Activated T-helper 17 cell treated with anti-CD3 and anti-CD28 coated beads, Interleukin-2, amount 50 U/mL, for 72 hours (primary cell): ENCODE measurements around the gene FOXM1. TPM values are rescaled to one million over a fixed set of nuclear protein-coding genes. Genes with fewer than 3 reads are reported as not detected.
A peak's percentile ranks its signal among the peaks of the same experiment; 100 is the strongest.

ENCODE experiments used
- ATAC-seq: fragments of 150-1000 bp; cut with Tn5 transposase; replicated peaks from 2 replicates; pipeline ENCODE4 v1.10.0; 2021; ENCODE audit warnings: mild to moderate bottlenecking, moderate library complexity
- H3K27ac Mint-ChIP-seq: one replicate; pipeline ENCODE4 v1.8.0; 2022; ENCODE audit warnings: mixed read lengths
- H3K27me3 Mint-ChIP-seq: one replicate; pipeline ENCODE4 v1.8.0; 2022; ENCODE audit warnings: mixed read lengths
- H3K36me3 Mint-ChIP-seq: one replicate; pipeline ENCODE4 v1.8.0; 2022; ENCODE audit warnings: low read depth, mild to moderate bottlenecking, mixed read lengths
- H3K4me1 Mint-ChIP-seq: one replicate; pipeline ENCODE4 v1.8.0; 2022; ENCODE audit warnings: mixed read lengths
- H3K4me3 Mint-ChIP-seq: one replicate; pipeline ENCODE4 v1.8.0; 2022; ENCODE audit warnings: mild to moderate bottlenecking, mixed read lengths
- H3K9me3 Mint-ChIP-seq: one replicate; pipeline ENCODE4 v1.8.0; 2022; ENCODE audit warnings: mixed read lengths
- total RNA-seq, 2 donors: library from RNA; stranded (reverse); gene quantifications; one replicate each; pipeline ENCODE4 v1.2.3, GENCODE V29; 2022

FOXM1 gene
- total RNA-seq, 2 donors from 2014 or later: 73.8 to 134 TPM

DNA sequence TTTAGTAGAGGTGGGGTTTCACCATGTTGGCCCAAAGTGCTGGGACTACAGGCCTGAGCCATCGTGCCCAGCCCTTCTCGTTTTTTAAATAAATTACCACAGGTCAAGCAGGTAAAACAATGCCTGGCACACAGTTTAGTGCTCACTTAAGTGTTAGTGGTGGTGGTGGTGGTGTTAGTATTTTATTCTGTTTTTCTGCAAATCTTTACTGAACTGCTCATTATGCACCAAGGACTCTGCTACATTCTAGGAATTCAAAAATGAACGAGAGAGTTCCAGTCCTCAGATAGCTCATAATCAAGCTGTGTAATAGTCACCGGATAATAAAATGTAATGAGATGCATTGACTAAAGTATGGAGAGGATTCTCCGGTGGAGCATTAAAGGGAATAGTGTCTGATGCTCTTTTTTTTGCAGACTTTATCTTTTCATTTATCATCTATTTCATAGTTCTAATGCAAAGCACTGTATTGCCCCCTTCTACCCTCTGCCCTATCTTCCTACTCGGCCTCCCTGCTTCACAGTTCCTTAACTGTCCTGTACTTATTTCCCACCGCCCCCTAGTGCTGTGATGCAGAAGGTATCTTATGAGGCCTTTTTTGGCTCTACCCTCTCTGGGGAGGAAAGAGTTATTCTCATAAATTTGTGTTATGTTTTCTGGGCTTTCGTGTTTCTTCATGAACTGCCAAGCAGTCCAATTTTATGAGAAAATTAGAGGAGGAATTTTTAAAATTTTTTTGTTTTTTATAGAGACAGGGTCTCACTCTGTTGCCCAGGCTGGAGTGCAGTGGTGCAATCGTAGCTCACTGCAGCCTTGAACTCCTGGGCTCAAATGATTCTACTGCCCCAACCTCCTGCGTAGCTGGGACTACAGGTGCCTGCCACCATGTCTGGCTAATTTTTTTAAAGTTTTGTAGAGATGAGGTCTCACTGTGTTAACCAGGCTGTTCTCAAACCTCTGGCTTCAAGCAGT is 63.5 kb downstream of the FOXM1 start:
- ATAC-seq: peak; percentile 30
- H3K4me3 Mint-ChIP-seq: peak overlapping the region; percentile 99

GRCh38 chr12:2812290-2813213 is 64.4 kb downstream of the FOXM1 start, which contains the start of gene ITFG2:
TSS of gene ITFG2 (plus strand) at chr12:2812668. CDS start at chr12:2812761, 93 bp downstream.
- Mint-ChIP-seq H3K27ac (peak within 1 kb of the TSS; percentile 100), H3K27me3 (no peaks in the 10 kb centered on the region), H3K4me3 (peak within 1 kb of the TSS; percentile 99), H3K36me3 (peaks cover 26% of the 10 kb centered on the region), H3K9me3 (no peaks in the 10 kb centered on the region), H3K4me1 (peaks cover 6% of the 10 kb centered on the region)
- ATAC-seq: peak; percentile 96

More for the DNA sequence above, 63.5 kb downstream of the FOXM1 start:
- Mint-ChIP-seq H3K27ac (peak overlapping the region; percentile 100), H3K27me3 (no peaks in the 10 kb centered on the region), H3K4me1 (peaks cover 10% of the 10 kb centered on the region), H3K36me3 (peaks cover 35% of the 10 kb centered on the region), H3K9me3 (no peaks in the 10 kb centered on the region)

DNA sequence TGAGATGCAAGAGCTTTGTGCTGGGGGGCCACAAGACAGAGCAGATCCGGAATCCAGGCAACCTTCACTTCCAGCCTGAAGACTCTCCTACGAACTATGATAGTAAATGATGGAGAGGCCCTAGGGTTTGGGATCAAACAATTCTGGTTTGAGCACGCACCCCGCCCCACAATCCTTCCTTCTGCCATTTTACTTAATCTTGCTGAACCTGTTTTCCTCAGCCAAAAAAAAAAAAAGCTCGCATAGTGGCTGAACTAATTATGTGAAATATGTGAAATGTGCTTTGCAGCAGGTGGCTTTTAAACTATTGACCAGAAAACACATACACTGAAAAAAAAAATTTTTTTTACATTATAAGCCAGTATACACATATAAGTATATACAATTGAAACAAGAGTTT is 65.2 kb downstream of the FOXM1 start:
- peak overlapping the region; percentile 100 for H3K27ac Mint-ChIP-seq

More for the DNA sequence above, 65.2 kb downstream of the FOXM1 start:
- no peak for ATAC-seq
- Mint-ChIP-seq H3K36me3 (peaks cover 24% of the 10 kb centered on the region), H3K9me3 (no peaks in the 10 kb centered on the region), H3K27me3 (no peaks in the 10 kb centered on the region), H3K4me1 (peaks cover 6% of the 10 kb centered on the region), H3K4me3 (peak overlapping the region; percentile 99)

Other genes starting within 250 kb of the FOXM1 start
- 100 to 1,000 TPM in 1 of 2 donors, 10 to 100 TPM in 1; 78.9 to 166 TPM for gene FKBP4, start 82.2 kb downstream of the FOXM1 start, total RNA-seq
- gene ITFG2, start 64.5 kb downstream of the FOXM1 start, total RNA-seq: 10 to 100 TPM; 34.8 to 43.8 TPM
- not detected for gene NRIP2, start 42.1 kb downstream of the FOXM1 start, total RNA-seq
- under 1 TPM in 1 of 2 donors, not detected in 1; 0.35 TPM for gene TEX52, start 20.1 kb downstream of the FOXM1 start, total RNA-seq
- gene RHNO1, start within 50 bp of the FOXM1 start, total RNA-seq: 10 to 100 TPM; 39.4 to 52.3 TPM
- 10 to 100 TPM in 1 of 2 donors, 1 to 10 TPM in 1; 9.3 to 10.2 TPM for gene TULP3, start 13.7 kb upstream of the FOXM1 start, total RNA-seq
- gene TEAD4, start 82.2 kb upstream of the FOXM1 start, total RNA-seq: 1 to 10 TPM; 3.1 to 3.7 TPM
- 1 to 10 TPM in 1 of 2 donors, under 1 TPM in 1; 0.65 to 2.7 TPM for gene TSPAN9, start 200.2 kb upstream of the FOXM1 start, total RNA-seq